Bone marrow (tissue), 2 donors: ENCODE data around the gene LPAR4.
A peak's percentile ranks its signal among the peaks of the same experiment; 100 is the strongest.
"Not testable (repeated sequence)": the region's sequence is repeated elsewhere in the genome, so short reads cannot be mapped to it uniquely, and the experiment has no call there.

Source experiments
- DNase-seq, 2 donors: peaks; one replicate each; lab custom pipeline; 2025; lab: John Stamatoyannopoulos, UW

The LPAR4 gene, protein sequence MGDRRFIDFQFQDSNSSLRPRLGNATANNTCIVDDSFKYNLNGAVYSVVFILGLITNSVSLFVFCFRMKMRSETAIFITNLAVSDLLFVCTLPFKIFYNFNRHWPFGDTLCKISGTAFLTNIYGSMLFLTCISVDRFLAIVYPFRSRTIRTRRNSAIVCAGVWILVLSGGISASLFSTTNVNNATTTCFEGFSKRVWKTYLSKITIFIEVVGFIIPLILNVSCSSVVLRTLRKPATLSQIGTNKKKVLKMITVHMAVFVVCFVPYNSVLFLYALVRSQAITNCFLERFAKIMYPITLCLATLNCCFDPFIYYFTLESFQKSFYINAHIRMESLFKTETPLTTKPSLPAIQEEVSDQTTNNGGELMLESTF

DNA sequence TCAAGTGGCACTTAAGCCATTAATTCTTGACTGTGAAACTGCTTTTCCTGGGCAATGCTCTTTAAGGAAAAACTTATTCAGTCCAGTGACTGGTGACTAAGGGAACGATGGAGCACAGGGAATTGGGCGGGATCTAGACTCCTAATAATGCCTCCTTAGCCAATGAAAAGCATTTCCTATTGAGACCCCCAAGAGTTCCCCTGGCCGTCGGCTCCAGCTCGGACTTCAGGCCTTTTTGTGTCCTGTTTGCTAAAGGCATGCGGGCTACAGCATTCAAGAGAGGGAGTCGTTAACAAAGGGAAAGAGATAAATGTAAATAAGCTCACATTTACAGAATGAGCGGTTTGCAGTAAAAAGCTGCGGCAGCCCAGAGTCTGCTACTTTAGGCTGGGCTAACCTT is at the start of gene LPAR4:
TSS of gene LPAR4 (plus strand) at position 232 of the 400 bp plus-strand sequence. CDS start 7,150 bp downstream, outside the sequence.
- no peak for DNase-seq

DNA sequence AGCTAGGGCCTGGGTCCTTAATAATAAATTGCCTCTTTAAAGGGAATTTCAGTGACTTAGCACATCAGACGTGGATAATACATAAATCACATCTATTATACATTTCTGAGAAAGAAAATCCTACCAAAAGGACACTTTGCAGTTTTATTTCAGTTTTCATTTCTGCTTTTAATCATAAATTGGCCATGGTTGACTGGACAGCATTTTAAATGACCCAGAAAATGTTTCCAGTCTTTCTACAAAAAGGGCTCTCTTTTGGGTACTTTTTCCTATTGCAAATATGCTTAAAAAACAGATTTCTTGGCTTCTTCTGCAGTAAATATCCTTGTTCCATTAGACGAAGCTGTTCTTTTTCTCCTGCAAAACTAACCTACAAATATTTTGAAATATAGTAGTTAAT is 41.4 kb upstream of the LPAR4 start:
- DNase-seq = no peak

DNA sequence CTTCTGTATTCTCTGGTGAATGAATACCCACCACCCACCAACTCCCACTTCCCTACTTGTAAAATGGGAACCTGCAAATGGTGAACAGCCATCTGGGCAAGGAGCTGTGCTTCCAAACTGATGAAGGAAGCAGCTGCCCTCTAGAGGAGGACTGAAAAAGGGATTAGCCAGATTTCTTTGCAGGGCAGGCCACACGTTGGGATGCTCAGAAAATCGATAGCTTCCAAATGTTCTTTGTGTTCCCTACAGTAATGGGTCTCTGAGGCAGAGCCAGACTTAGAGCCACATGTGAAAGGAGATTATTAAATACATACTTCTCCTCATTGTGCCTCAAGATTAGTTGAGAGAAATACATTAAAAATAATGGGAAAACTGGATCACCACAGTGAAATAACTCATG is 39.3 kb upstream of the LPAR4 start:
- peak in 1 of 2 donors; percentile 21 for DNase-seq

DNA sequence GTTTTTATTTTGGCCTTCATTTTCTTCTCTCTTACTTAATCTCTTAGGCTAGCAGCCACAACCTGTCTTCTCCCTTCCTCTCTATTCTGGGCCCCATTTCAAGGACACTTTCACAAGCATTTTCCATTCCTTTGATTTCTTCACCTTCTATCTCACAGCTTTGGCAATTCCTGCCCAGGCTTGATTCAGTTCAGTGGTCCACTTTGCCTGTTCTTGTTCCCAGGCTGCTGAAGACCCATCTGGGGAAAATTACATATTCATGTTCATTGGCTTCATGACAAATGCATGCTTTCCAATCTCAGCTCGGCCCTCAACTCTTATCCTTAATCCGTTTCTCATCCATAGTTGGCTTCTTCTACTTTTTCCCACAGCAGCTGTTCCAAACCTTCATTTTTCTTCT is 38.7 kb upstream of the LPAR4 start:
- no peak for DNase-seq

DNA sequence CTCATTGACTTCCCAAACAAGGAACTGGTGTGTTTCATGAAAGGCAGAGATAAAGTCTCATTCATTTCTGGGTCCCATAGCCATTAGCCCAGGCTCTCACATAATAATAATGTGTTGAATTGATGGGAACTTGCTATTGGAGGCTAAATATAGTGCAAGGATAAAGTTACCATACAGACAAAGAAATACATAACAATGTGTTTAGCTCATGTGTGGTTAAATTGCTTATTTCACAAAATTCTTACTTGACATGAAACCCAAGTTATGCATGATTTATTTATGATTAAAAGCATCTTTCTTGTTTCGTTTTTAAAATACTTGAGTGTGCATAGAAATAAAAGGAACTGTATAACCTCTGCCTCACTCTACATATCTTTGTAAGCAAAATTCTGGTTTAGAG is 37.3 kb upstream of the LPAR4 start:
- no peak for DNase-seq

DNA sequence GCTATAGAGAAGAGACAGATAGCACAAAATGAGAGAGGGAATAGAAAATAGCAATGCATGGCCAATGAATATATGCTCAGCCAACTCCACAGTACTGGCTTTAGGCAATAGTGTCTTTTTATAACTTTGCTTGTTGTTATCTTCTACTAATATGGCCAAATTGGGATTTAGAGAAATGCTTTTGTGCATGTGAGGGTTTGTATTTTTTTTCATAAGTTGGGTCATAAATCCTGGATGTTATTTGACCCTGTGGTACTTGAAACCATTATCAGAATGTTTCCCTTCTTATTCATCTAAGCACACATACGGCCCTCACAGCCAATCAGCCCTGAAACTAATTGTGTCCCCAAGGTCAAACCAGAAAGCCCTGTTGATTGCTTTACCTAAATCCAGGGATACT is 35.2 kb upstream of the LPAR4 start:
- DNase-seq = no peak

DNA sequence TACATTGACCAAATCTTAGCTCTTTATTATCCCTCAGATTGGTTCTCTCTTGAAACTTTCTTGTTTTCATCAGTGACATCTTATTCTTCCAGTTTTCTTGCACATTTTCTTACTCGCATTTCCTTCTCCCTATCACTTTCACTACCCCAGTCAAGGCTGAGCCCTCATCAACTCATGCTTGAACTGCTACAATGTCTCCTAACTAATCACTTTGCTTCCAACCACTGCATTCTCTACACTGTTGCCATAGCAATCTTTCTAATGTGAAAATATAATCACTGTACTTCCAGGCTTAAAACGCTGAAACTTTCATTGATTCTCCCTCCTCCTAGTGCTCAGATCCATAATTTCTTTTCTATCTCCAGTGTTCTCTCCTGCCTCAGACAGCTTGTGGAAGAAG is 22.2 kb upstream of the LPAR4 start:
- DNase-seq = no peak

DNA sequence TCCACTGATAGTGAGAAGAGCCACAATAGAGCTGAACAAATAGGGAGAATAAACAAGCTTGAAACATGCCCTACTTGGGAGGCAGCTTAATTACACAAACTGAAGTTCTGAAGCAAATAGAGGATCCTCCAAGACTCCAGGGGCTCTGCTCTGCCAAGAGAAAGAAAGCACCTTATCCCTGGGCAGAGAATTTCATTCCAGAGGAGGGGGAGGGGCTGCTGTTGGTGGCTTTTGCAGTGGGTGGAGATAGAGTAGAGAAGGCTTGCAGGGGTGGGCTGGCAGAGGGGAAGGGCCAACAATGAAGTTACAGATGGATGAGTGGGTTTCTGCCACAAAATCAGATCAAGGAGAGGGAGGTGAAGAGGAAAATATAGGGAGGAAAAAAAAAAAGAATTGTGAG is 1.0 kb upstream of the LPAR4 start:
- DNase-seq = no peak

DNA sequence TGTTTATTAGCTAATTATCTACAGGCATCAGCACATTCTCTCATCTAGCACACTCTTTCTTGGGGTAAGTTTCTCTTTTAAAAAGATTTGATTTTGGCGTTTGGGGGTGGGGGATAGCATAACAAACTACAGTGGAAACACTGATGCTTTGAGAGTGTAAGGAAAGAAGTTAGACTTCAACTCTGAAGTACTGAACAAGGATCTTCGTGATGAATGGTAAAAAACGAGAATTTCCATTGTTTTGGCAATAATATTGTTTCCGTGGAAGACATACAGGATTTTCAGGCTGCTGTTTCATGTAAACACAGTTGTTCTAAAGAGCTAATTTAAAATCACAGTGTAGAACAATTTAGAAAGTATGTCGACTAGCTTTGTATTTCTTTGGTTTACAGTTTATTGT is 451 bp downstream of the LPAR4 start:
- DNase-seq = no peak

DNA sequence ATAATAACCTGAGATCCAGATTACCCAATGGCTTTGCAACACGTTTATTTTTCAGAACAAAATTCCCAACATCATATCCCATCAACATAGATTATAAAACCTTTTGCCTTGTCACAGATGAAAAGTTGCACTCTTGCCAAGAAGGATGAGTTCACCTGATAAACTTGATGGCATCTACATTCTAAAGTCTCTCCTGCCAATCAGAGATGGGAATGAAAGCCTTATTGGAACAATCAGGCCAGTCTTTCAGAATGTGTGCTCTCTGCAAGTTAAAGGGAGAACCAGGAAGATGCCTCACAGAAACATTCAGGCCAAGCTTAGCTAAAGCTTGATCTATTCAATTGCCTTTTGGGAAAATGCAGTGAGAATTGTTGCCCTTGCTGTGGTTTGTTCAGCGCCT is 1.3 kb downstream of the LPAR4 start:
- DNase-seq = no peak

DNA sequence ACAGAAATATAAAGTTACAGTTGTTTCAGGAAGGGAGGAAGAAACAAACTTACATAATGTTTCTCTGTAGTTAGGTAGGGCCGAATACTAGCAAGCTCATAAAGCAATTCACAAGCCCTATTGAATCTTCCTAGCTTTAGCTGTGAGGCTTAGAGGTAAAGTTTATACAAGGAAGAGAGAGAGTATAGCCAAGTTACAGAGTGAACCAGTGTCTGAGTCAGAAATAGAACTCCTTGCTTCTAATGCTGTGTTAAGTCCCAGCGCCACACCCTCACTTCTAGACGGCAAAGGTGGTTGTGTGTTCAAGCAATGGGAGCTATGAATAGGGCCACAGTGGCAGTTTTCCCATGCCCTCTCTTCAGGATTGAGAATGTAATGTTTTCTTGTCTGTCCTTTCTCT is 6.1 kb downstream of the LPAR4 start:
- DNase-seq = no peak

DNA sequence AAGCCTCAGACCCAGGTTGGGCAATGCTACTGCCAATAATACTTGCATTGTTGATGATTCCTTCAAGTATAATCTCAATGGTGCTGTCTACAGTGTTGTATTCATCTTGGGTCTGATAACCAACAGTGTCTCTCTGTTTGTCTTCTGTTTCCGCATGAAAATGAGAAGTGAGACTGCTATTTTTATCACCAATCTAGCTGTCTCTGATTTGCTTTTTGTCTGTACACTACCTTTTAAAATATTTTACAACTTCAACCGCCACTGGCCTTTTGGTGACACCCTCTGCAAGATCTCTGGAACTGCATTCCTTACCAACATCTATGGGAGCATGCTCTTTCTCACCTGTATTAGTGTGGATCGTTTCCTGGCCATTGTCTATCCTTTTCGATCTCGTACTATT is 7.4 kb downstream of the LPAR4 start:
- peak in 1 of 2 donors; percentile 28 for DNase-seq

DNA sequence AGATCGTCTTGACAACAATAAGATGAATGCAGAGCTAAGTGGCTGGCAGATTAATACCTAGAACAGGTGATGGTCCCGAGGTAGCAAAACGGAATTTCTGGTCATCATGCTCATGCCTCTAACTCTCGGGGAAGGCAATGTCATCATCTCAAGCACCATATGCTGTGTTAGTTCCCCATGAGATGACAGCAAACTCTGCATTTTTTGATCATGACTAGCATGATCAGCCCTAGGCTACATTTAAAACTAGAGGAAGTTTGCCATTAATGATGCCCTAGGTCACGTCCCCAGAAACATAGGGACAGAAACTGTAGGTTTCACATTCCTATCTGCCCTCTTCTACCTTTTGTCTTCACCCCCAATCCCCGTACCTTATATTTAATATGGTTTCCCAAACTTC is 11.6 kb downstream of the LPAR4 start:
- no peak for DNase-seq

DNA sequence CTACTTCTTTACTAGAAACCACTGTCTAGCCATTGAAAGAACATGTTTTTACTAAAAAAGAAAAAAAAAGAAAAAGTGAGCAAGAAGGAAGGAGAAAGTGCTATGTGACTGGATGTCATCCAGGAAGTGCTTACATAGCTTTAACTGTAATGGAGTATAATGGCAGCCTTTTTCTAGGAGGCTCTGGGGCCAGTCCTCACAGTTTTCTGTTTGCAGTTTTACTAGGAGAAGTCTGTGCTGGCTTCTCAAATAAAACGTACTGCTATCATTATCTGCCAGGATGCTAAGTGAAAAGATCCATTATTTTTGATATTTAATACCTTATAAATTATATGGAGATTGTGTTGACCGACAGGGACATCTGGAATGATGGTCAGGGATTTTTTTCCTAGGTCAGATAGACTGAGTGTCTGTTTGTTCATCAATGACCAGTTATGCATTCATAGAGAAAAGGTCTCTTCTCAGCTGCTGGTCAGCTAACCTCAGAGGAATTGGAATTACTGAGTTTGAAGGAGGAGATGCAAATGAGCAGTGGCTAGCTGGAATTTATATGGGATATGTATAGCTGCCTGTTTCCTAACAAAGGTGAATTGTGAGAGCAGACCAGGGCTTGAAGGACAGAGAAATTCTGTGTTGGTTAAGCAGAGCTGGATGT is 21.7 kb downstream of the LPAR4 start:
- no peak for DNase-seq

DNA sequence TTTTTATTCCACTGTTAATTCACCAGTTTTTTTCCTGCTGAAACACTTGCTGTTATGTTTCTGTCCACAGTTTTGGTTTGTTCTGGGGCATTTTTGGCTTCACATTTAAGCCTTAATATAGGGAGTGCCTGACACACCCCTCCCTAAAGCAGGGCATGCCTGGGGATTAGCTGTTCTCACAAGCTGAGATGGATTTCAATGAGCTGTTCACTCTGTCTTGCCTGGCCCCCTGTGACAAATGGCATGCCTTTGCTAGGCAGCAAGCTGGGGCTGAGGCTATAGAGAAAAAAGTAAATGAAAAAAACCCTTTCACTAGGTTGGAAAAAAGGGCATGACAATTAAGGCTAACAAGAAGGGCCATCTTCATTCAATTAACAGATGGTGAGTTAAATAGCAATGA is 22.4 kb downstream of the LPAR4 start:
- no peak for DNase-seq

DNA sequence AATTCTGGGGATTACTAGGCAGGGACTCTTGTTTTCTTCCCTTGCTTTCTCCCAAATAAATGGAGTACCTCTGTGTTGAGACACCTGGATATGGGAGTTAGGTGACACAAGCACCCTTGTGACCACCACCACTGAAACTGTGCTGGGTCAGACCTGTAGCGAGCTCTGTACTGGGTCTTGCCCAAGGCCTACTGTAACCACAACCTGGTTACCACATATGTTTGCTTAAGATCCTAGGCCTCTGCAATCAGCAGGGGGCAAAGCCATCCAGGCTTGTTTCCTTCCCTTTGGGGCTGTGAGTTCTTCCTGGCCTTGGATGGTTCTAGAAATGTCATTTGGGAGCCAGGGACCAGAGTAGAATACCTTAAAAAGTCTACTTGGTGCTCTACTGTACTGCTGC is 49.4 kb downstream of the LPAR4 start:
- no peak for DNase-seq

DNA sequence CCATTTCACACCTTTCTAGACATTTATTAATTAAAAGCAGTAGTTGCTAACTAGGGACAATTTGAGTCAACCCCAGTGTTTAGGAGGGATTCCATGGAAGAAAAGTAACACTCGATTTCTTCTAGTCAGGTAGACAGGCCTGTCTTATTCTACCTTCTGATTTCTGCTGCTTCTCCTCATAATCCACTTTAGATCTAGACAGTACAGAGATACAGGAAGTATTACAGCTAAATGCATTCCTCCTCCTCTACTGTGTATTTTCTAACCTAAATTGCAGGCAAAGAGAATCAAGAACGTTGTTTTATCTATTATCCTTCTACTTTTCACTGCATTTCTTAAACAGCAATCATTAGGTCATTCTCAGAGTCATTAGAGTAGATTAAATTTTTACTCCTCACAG is 52.6 kb downstream of the LPAR4 start:
- DNase-seq = no peak

DNA sequence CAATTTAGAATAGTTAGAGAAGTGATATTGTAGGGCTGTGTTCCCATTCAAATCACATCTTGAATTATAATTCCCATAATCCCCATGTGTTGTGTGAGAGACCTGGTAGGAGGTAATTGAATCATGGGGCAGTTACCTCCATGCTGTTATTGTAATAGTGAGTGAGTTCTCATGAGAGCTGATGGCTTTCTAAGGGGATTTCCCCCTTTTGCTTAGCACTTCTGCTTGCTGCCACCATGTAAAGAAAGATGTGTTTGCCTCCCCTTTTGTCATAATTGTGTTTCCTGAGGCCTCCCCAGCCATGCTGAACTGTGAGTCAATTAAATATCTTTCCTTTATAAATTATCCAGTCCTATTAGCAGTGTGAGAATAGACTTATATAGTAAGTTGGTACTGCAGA is 53.2 kb downstream of the LPAR4 start:
- DNase-seq = no peak

DNA sequence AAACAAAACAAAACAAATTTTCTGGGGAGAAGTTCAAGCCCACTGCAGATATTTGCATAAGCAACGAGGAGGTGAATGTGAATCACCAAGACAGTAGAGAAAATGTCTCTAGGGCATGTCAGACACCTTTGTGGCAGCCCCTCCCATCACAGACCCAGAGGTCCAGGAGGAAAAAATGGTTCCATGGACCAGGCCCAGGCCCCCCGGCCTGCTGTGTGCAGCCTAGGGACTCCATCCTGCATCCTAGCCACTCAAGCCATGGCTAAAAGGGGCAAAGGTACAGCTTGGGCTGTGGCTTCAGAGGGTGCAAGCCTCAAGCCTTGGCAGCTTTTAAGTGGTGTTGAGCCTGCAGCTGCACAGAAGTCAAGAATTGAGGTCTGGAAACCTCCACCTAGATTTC is 54.0 kb downstream of the LPAR4 start:
- DNase-seq = no peak

DNA sequence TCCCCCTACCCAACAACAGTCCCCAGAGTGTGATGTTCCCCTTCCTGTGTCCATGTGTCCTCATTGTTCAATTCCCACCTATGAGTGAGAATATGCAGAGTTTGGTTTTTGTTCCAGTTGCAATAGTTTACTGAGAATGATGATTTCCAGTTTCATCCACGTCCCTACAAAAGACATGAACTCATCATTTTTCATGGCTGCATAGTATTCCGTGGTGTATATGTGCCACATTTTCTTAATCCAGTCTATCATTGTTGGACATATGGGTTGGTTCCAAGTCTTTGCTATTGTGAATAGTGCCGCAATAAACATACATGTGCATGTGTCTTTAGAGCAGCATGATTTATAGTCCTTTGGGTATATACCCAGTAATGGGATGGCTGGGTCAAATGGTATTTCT is 55.0 kb downstream of the LPAR4 start:
- not testable (repeated sequence) for DNase-seq
